Uterus (tissue), 4 donors: ENCODE measurements around the gene SLC2A2. TPM values are rescaled to one million over a fixed set of nuclear protein-coding genes. Genes with fewer than 3 reads are reported as not detected.
A peak's percentile ranks its signal among the peaks of the same experiment; 100 is the strongest.

ENCODE experiments used
- DNase-seq, 2 donors: peaks; one replicate each; pipeline ENCODE4 v3.0.0-alpha.2; 2019 to 2020
- H3K27ac ChIP-seq, 2 donors: fragments of 200-600 bp; sonication (generic); 1 replicate in 1 of 2; 2 replicates in 1 of 2; pipeline ENCODE4 v1.5.1; 2016 to 2018
- H3K27me3 ChIP-seq, 2 donors: fragments of 200-600 bp; sonication (generic); one replicate each; pipeline ENCODE4 v1.5.1; 2018 to 2019; ENCODE audit warnings: control low read depth in 1 of 2
- H3K36me3 ChIP-seq, 2 donors: fragments of 200-600 bp; sonication (generic); one replicate each; pipeline ENCODE4 v1.5.1; 2019; ENCODE audit warnings: control low read depth in 1 of 2
- H3K4me1 ChIP-seq, 2 donors: fragments of 200-600 bp; sonication (generic); one replicate each; pipeline ENCODE4 v1.5.1; 2018 to 2019; ENCODE audit warnings: control low read depth in 1 of 2
- H3K4me3 ChIP-seq, 2 donors: fragments of 200-600 bp; sonication (generic); 1 replicate in 1 of 2; 2 replicates in 1 of 2; pipeline ENCODE4 v1.5.1; 2018 to 2019; ENCODE audit warnings: mild to moderate bottlenecking in 1 of 2
- H3K9me3 ChIP-seq, 2 donors: fragments of 200-600 bp; sonication (generic); one replicate each; pipeline ENCODE4 v1.5.1; 2019; ENCODE audit warnings: control low read depth in 1 of 2
- POLR2A ChIP-seq, 2 donors: fragments of 450-650 bp; IDR thresholded peaks; one replicate each; pipeline ENCODE4 v1.6.1; 2016; ENCODE audit warnings: antibody characterized with exemption in 2 of 2, mild to moderate bottlenecking in 1 of 2, moderate library complexity in 1 of 2
- intact Hi-C: fragments of 100-400 bp; cut with DNase I; formaldehyde crosslinking; loops from one replicate; pipeline ENCODE4 v1.15.1; 2023; ENCODE audit warnings: low total_unique reads
- total RNA-seq, 4 donors: library from RNA; depleted of rRNA in 3 of 4; stranded (reverse); fragments of >200 nt in 3 of 4; gene quantifications; one replicate each; pipeline versions ENCODE4 v1.1.0 to v1.2.4, GENCODE V29; 2014 to 2023
- TF ChIP-seq, protein P1 (sequence below), 4 experiments: fragments of 200-600 bp in 2 of 4; fragments of 450-650 bp in 2 of 4; sonication (generic) in 2 of 4; IDR thresholded peaks; one replicate each; pipeline ENCODE4 v1.5.1; 2016 to 2019; ENCODE audit warnings: antibody characterized with exemption in 4 of 4, mild to moderate bottlenecking in 2 of 4, moderate library complexity in 1 of 4
- donor health status: DM: yes; HTN: yes; CAD: no.

Gene SLC2A2
- total RNA-seq, 4 donors from 2014 or later = not detected

DNA sequence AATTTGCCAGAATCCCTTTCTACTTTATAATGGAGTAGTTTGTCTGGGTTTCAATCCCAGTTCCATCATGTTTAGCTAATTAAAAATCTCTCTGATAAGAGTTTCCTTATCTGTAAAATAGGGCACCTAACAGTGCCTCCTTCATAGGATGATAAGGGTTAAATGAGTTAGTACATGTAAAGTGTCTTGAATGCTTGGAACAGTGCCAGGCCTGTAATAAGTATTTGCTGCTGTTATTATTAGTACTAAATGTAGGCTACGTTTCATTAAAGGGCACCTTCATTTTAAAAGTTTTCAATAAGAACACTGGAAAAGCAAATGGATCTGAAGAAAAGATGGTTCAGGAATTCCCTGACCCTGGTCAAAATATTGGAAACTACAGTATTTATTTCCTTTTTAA is 11.8 kb upstream of the SLC2A2 start:
- no peaks in the 10 kb centered on the region for H3K27me3 ChIP-seq
- H3K4me3 ChIP-seq = no peak overlapping the region
- intact Hi-C loops = no loop called here
- H3K27ac ChIP-seq = no peak overlapping the region
- TF ChIP-seq, protein P1, sequence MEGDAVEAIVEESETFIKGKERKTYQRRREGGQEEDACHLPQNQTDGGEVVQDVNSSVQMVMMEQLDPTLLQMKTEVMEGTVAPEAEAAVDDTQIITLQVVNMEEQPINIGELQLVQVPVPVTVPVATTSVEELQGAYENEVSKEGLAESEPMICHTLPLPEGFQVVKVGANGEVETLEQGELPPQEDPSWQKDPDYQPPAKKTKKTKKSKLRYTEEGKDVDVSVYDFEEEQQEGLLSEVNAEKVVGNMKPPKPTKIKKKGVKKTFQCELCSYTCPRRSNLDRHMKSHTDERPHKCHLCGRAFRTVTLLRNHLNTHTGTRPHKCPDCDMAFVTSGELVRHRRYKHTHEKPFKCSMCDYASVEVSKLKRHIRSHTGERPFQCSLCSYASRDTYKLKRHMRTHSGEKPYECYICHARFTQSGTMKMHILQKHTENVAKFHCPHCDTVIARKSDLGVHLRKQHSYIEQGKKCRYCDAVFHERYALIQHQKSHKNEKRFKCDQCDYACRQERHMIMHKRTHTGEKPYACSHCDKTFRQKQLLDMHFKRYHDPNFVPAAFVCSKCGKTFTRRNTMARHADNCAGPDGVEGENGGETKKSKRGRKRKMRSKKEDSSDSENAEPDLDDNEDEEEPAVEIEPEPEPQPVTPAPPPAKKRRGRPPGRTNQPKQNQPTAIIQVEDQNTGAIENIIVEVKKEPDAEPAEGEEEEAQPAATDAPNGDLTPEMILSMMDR (IDR thresholded peaks at IDR 0.05) = no peak
- TF ChIP-seq POLR2A (IDR thresholded peaks at IDR 0.05) = no peak
- no peaks in the 10 kb centered on the region for H3K9me3 ChIP-seq
- no peaks in the 10 kb centered on the region for H3K36me3 ChIP-seq
- DNase-seq = no peak
- no peaks in the 10 kb centered on the region for H3K4me1 ChIP-seq

DNA sequence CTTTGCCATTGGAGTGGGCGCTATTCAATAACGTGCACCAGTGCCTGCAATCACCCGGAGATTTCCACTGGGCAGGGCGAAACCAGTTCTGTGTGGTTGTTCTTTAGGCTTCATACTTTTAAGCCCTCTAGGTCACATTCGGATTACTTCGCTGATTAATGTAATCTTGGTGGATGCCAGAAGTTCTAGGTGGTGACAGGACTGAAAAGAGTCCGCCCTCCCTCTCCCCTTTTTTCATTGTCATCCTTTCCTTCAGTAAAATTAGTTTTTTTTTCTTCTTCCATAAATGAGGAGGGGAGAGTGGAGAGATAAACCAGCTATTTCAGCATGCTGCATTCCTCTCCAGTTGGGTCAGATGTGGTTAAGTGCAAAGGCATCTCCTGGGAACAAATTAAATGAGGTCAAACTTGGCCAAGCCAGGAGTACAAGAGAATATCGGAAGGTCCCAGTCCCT is 2.3 kb upstream of the SLC2A2 start:
- intact Hi-C loops = no loop called here
- Histone ChIP-seq H3K4me3 (peak overlapping the region; percentile 16 to 23), H3K36me3 (no peaks in the 10 kb centered on the region), H3K27ac (no peak overlapping the region), H3K9me3 (no peaks in the 10 kb centered on the region), H3K27me3 (no peaks in the 10 kb centered on the region), H3K4me1 (no peaks in the 10 kb centered on the region)
- DNase-seq = no peak
- TF ChIP-seq POLR2A (IDR thresholded peaks at IDR 0.05) = no peak
- TF ChIP-seq, protein P1 (IDR thresholded peaks at IDR 0.05) = no peak

DNA sequence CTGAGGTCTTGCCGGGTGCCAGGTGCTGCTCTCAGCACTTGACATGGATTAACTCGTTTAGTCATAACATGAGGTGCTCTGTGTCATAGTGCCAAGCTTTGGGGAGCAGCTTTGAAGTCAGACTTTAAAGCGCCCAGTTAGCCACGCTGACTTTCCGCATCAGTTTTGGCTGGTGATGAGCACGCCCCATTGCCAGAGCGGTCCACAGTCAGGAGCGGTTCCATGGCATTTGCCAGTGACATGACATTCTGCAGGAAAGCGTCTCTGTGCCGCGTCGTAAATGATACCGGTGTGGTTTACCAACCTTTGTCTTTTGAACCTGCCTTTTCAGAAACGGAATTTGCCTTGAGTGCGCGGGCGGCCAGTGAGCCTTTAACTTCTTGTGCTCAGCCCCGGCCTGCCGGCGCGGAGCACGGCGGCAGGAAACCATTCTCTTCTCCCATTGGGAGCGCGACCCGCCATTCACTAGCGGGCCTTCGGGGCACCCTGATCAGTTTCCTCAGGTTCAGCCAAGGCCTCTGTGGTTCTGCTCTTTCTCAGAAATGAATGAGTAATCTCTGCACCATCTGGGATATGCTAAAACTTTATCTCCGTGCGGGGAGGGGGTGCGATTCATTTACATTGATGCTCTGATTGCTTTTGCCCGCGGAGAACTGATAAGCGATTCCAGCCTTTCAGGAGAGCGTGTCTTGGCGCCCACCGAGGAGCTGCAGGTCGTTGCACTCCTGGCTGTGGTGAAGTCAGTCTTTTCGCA is 1.7 kb upstream of the SLC2A2 start:
- Histone ChIP-seq H3K36me3 (no peaks in the 10 kb centered on the region), H3K4me3 (peak overlapping the region; percentile 16 to 23), H3K9me3 (no peaks in the 10 kb centered on the region), H3K27ac (no peak overlapping the region), H3K4me1 (no peaks in the 10 kb centered on the region), H3K27me3 (no peaks in the 10 kb centered on the region)
- TF ChIP-seq, protein P1 (IDR thresholded peaks at IDR 0.05) = no peak
- TF ChIP-seq POLR2A (IDR thresholded peaks at IDR 0.05) = no peak
- peak; percentile 36 to 47 for DNase-seq
- intact Hi-C loops = no loop called here

DNA sequence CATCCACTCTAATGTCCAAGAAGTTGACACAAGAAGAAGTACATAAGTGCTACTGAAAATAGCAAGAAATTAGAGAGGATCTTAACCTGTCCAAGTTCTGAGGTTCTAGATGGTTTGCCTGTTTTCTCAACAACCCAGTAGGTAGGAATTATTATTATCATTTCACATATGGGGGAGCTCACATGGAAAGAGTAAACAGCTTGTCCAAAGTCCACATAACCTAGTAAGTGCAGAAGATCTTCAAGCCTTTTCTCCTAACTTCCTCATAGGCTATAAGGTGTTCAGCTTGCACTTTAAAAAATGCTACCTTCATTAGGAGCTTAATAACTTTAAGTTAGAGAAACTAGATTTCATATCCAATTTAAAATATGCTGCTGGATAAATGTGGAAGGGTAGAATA is 3.0 kb downstream of the SLC2A2 start:
- DNase-seq = no peak
- TF ChIP-seq POLR2A (IDR thresholded peaks at IDR 0.05) = no peak
- TF ChIP-seq, protein P1 (IDR thresholded peaks at IDR 0.05) = no peak
- H3K36me3 ChIP-seq = no peaks in the 10 kb centered on the region
- H3K9me3 ChIP-seq = no peaks in the 10 kb centered on the region
- no peak overlapping the region for H3K4me3 ChIP-seq
- H3K27ac ChIP-seq = no peak overlapping the region
- H3K4me1 ChIP-seq = no peaks in the 10 kb centered on the region
- intact Hi-C loops = no loop called here
- no peaks in the 10 kb centered on the region for H3K27me3 ChIP-seq

DNA sequence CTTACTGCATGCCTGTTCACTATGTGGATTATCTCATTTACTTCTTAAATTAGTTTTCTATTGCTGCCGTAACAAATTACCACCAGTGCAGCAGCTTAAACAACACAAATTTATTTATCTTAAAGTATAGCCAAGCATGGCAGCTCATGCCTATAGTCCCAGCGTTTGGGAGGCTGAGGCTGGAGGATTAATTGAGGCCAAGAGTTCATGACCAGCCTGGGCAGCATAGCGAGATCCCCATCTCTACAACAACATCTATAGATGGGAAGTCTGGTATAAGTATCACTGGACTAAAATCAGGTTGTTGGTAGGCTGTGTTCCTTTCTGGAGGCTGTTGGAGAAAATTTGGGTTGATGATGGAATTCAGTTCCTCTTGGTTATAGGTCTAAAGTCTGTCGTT is 5.1 kb downstream of the SLC2A2 start:
- no peaks in the 10 kb centered on the region for H3K36me3 ChIP-seq
- TF ChIP-seq POLR2A (IDR thresholded peaks at IDR 0.05) = no peak
- TF ChIP-seq, protein P1 (IDR thresholded peaks at IDR 0.05) = no peak
- no peak overlapping the region for H3K27ac ChIP-seq
- no peak for DNase-seq
- no peaks in the 10 kb centered on the region for H3K9me3 ChIP-seq
- H3K4me1 ChIP-seq = no peaks in the 10 kb centered on the region
- intact Hi-C loops = no loop called here
- H3K4me3 ChIP-seq = no peak overlapping the region
- no peaks in the 10 kb centered on the region for H3K27me3 ChIP-seq
